Gastroesophageal sphincter (tissue), 3 donors: Measurements from ENCODE around the gene DHCR7.

ENCODE experiments used
- CTCF ChIP-seq, 4 experiments: fragments of 200-600 bp in 2 of 4; fragments of 450-650 bp in 2 of 4; sonication (generic) in 1 of 4; IDR thresholded peaks; one replicate each; pipeline ENCODE4 v1.5.1; 2017 to 2019; ENCODE audit warnings: antibody characterized with exemption in 4 of 4, mild to moderate bottlenecking in 2 of 4, moderate library complexity in 2 of 4
- POLR2A ChIP-seq, 2 donors: fragments of 450-650 bp; IDR thresholded peaks; one replicate each; pipeline ENCODE4 v1.6.1; 2017; ENCODE audit warnings: antibody characterized with exemption in 2 of 2, mild to moderate bottlenecking in 2 of 2, moderate library complexity in 1 of 2

- TF ChIP-seq CTCF (IDR thresholded peaks at IDR 0.05): no peak
- no peak for TF ChIP-seq POLR2A (IDR thresholded peaks at IDR 0.05)
Observed at GRCh38 chr11:71459767-71460320, 11.7 kb upstream of the DHCR7 start.
